Ishikawa (cell line): Measurements from ENCODE around the gene IL10RB.

Experiments used
- CEBPB ChIP-seq: IDR thresholded peaks from 2 replicates; pipeline ENCODE4 v1.6.1; 2012
- CREB1 ChIP-seq: IDR thresholded peaks from 2 replicates; pipeline ENCODE4 v1.6.1; 2012; ENCODE audit warnings: low read depth
- EGR1 ChIP-seq: IDR thresholded peaks from 2 replicates; pipeline ENCODE4 v1.6.1; 2012
- EP300 ChIP-seq: IDR thresholded peaks from 2 replicates; pipeline ENCODE4 v1.6.1; 2012; ENCODE audit warnings: borderline replicate concordance
- FOXM1 ChIP-seq: IDR thresholded peaks from 2 replicates; pipeline ENCODE4 v1.6.1; 2012; ENCODE audit warnings: low read depth, borderline replicate concordance
- MAX ChIP-seq: IDR thresholded peaks from 2 replicates; pipeline ENCODE4 v1.6.1; 2012
- NFIC ChIP-seq: IDR thresholded peaks from 2 replicates; pipeline ENCODE4 v1.6.1; 2012
- RAD21 ChIP-seq: IDR thresholded peaks from 2 replicates; pipeline ENCODE4 v1.6.1; 2012; ENCODE audit warnings: low read depth
- REST ChIP-seq: IDR thresholded peaks from 2 replicates; pipeline ENCODE4 v1.6.1; 2012; ENCODE audit warnings: low read depth, mild to moderate bottlenecking
- TAF1 ChIP-seq: IDR thresholded peaks from 2 replicates; pipeline ENCODE4 v1.6.1; 2012; ENCODE audit warnings: low read depth, mild to moderate bottlenecking
- TCF12 ChIP-seq: IDR thresholded peaks from 2 replicates; pipeline ENCODE4 v1.6.1; 2012; ENCODE audit warnings: low read depth
- TEAD4 ChIP-seq: IDR thresholded peaks from 2 replicates; pipeline ENCODE4 v1.6.1; 2012
- USF1 ChIP-seq: IDR thresholded peaks from 2 replicates; pipeline ENCODE4 v1.6.1; 2012
- YY1 ChIP-seq: IDR thresholded peaks from 2 replicates; pipeline ENCODE4 v1.6.1; 2012; ENCODE audit warnings: low read depth
- ZBTB7A ChIP-seq: IDR thresholded peaks from 2 replicates; pipeline ENCODE4 v1.6.1; 2012; ENCODE audit warnings: low read depth

Gene IL10RB

GRCh38 chr21:33267250-33267649, 1.1 kb downstream of the IL10RB start:
- TF ChIP-seq TCF12 (no peak), TEAD4 (no peak), NFIC (no peak), MAX (no peak), EGR1 (no peak), USF1 (no peak), FOXM1 (no peak), REST (no peak), TAF1 (no peak), CEBPB (no peak), CREB1 (no peak), EP300 (no peak), ZBTB7A (no peak), YY1 (no peak), RAD21 (no peak)

GRCh38 chr21:33268393-33268736, 2.2 kb downstream of the IL10RB start:
- TF ChIP-seq FOXM1: no peak
- no peak for TF ChIP-seq ZBTB7A
- no peak for TF ChIP-seq REST
- TF ChIP-seq EP300: no peak
- no peak for TF ChIP-seq NFIC
- TF ChIP-seq TCF12: no peak

GRCh38 chr21:33268737-33269441, 2.7 kb downstream of the IL10RB start:
- TF ChIP-seq NFIC (peak; percentile 95), RAD21 (peak; percentile 29; the same call in 1 of the 2 replicates), MAX (peak; percentile 94), REST (no peak), YY1 (no peak), USF1 (peak; percentile 60), ZBTB7A (no peak), TCF12 (peak; percentile 78)

GRCh38 chr21:33270986-33271385, 4.8 kb downstream of the IL10RB start:
- TF ChIP-seq EP300: no peak
- TF ChIP-seq EGR1: no peak
- no peak for TF ChIP-seq NFIC
- TF ChIP-seq TCF12: no peak

- TF ChIP-seq EGR1 (no peak), TCF12 (no peak), REST (no peak), TEAD4 (no peak), ZBTB7A (no peak), TAF1 (no peak), CEBPB (no peak), RAD21 (no peak), EP300 (no peak), NFIC (no peak), CREB1 (no peak), YY1 (no peak), USF1 (no peak), MAX (no peak), FOXM1 (no peak)
Measured at GRCh38 chr21:33273044-33273443, 6.9 kb downstream of the IL10RB start.
